ENCODE results near the gene SRPK3.
"Not testable (repeated sequence)": the region's sequence is repeated elsewhere in the genome, so short reads cannot be mapped to it uniquely, and the experiment has no call there.

Gene SRPK3, protein sequence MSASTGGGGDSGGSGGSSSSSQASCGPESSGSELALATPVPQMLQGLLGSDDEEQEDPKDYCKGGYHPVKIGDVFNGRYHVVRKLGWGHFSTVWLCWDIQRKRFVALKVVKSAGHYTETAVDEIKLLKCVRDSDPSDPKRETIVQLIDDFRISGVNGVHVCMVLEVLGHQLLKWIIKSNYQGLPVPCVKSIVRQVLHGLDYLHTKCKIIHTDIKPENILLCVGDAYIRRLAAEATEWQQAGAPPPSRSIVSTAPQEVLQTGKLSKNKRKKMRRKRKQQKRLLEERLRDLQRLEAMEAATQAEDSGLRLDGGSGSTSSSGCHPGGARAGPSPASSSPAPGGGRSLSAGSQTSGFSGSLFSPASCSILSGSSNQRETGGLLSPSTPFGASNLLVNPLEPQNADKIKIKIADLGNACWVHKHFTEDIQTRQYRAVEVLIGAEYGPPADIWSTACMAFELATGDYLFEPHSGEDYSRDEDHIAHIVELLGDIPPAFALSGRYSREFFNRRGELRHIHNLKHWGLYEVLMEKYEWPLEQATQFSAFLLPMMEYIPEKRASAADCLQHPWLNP

DNA sequence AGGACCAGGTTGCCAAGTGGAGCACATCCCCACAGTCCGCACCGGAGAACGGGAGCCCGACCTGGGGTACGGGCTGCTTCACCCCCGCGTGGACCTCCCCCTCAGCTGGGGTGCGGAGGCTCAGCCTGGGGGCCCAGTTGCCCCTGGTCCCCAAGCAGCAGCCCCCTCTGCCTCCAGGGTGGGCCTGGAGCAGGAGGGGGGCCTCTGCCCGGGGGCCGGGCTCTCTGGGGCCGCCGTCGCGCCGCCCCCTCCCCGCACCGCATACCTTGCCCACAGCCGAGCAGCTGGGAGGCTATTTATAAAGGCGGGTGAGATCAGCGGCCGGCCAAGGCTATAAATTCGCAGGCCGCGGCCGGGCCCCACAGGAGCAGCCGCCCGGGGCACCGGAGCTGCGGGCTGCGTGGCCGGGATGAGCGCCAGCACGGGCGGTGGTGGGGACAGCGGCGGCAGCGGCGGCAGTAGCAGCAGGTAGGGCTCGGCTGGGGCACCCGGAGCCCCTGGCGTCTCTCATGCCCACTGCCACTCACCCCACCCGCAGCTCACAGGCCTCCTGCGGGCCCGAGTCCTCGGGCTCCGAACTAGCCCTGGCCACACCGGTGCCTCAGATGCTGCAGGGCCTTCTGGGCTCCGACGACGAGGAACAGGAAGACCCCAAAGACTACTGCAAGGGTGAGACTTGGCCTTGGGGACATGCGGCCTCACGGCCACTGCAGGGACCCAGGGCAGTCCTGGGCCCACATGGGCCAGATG is at the start of gene SRPK3:
SRPK3 (plus strand) TSS at position 364 of the 750 bp plus-strand sequence; CDS start at position 410, 46 bp downstream.
- no peak for DNase-seq

DNA sequence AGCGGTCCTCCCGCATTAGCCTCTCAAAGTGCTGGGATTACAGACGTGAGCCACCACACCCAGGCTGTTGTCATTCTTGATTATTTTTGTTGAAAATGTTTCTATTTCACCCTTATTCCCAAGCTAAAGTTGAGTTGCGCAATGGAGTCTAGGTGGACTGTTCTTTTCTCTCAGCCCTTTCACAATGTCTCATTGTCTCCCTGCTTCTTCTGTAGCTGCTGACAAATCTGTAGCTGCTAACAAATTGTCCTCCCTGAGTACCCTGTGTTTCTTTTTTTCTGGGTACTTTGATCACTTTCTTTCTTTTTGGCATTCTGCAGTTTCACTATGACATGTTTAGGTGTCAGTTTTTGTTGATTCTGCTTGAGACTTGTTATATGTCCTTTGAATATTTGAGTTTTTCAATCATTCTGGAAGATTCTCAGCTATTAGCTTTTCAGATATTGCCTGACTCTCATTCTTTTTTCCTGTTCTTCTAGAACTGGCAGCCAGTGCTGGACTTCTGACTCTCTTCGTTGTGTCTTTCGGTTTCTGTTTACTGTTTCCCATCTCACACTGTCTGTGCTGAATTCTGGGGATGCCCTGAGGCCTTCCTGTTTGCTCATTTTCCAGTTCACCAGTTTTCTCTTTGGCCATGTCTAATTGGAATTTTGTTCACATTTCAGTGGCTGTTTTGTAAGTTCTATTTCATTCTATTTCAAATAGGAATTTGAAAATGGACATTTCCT is 49.6 kb upstream of the SRPK3 start:
- no peak for DNase-seq

DNA sequence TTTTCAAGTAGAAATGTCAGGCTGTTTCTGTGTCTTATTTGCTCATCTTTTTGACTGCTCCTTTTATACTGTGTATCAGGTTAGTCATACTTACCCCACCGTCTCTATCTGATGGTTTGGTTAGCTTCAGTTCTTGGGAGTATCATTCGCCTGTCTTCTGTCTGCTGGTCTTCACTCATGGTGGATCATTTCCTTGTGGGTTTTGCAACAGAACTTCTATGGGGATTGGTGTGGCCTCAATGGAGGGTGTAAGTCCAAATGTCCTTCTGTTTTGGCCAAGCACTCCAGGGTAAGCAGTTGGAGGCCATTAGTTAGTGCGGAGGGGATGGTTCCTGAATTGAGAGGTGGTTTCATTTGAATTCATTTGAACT is 49.0 kb upstream of the SRPK3 start:
- no peak for DNase-seq

DNA sequence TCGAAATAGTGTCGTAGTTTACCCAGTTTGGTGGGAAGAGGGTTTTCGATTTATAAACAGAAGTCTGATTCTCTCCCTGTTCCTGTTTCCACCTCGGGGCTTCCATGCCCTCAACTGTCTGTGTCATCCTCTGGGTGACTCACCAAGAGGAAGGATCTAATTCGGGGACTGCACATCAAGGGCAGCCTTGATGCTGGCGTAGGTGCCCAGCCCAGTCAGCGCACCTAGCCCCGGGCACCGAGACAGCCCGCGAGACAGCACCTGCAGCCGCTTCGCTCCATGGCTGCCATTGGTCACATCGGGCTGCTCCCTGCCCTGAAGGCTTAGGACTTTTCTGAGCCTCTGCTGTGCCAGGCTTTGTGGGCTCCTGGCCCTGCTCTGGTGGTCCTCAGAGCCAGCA is 48.4 kb upstream of the SRPK3 start:
- DNase-seq, result no peak

DNA sequence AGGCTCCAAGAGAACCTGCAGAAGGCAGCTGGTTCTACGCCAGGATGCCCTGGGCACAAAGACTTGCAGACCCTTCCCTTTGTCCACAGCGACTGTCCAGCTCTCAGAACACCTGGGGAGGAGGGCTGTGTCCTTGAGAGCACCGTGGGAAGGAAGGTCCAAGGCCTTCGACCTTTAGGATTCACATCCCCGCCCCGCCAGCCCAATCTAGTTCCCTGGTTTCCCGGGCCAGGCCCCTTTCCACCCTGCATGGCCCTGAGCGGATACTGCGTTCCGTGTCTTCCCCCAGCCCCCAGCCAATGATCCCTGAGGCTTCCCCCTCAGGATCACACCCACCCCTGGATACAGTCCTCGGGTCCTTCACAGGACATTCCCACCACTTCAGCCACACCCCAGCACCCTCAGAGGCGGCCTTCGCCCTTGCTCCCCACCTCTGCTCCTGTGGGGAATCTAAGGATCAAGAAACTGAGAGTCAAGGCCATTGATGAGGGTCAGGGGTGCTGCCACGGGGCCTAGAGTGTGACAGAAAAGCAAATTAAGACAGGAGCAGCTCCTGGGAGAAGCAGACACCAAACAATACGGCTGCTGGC is 47.1 kb upstream of the SRPK3 start:
- DNase-seq, result no peak

DNA sequence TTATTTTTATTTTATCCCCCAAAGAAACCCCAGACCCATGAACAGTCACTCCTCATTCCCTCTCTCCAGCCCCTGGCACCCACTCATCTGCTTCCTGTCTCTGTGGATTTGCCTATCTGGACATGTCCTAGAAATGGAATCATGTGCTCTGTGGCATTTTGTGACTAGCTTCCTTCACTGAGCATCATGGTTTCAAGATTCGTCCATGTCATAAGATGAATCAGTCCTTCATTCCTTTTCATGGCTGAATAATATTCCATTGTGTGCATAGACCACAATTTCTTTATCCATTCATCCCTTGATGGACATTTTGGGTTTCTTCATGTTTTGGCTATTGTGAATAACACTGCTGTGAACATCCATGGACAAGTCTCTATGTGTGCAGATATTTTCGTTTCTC is 46.0 kb upstream of the SRPK3 start:
- no peak for DNase-seq

DNA sequence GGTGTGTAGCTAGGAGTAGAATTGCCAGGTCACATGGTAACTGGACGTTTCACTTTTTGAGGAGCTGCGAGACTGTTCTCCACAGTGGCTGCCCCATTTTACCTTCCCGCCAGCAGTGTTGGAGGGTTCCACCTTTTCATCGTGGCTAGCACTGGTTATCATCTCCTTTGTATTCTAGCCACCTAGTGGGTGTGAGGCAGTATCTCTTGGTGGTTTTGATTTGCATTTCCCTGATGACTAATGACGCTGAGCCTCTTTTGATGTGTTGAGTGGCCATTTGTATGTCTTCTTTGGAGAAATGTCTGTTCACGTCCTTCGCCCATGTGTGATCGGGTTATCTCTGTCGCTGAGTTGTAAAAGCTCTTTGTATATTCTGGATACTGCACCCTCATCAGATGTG is 45.6 kb upstream of the SRPK3 start:
- no peak for DNase-seq

DNA sequence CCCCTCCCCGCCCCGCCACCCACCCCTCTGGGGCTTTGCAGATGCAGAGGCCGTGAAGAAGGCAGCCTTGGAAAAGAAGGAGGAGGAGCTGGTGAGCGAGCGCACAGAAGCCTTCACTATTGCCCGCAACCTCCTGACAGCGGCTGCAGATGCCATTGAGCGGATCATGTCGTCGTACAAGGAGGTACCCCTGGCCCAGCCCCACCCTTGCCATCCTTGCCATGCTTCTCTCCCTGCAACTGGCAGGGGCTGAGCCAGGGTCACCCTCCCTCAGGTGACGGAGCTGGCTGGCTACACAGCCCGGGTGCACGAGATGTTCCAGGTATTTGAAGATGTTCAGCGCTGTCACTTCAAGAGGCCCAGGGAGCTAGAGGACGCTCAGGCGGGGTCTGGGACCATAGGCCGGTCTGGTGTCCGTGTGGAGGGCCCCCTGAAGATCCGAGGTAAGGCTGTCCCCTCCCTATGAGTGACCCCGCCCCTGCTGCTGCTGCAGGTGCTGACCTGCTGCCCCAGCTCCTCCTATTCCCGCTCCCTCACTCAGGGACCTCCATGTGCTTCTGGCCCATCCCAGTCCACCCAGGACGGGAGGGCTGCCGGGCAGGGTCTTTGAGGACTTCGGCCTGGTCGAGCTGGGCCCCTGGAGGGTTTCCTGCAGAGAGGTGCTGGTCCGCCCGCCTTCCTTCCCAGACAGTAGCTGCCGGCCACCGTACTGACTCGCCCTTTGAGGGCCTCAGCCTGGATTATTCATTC is 44.6 kb upstream of the SRPK3 start:
- no peak for DNase-seq

DNA sequence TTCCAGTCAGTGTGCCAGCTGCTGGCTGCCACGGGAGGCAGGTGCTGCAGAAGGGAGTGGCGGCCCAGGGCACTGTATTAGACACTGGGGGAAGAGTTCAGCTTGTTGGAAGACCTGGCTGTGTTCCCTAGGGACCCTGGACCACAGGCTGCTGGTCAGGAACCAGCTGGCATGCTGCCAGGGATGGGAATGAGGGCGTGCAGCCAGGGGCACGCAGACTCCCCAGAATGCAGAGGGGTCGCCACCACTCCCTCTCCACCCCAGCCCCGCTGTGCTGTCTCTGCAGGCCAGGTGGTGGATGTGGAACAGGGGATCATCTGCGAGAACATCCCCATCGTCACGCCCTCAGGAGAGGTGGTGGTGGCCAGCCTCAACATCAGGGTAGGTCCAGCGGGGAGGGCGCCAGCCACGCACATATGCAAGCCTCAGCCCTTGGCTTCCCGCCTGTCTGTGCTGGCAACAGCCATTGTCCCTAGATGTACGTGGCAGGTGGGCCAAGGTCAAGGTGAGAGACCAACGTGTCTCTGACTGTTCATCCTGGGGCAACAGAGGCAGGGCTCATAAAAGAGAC is 43.9 kb upstream of the SRPK3 start:
- DNase-seq, result no peak

DNA sequence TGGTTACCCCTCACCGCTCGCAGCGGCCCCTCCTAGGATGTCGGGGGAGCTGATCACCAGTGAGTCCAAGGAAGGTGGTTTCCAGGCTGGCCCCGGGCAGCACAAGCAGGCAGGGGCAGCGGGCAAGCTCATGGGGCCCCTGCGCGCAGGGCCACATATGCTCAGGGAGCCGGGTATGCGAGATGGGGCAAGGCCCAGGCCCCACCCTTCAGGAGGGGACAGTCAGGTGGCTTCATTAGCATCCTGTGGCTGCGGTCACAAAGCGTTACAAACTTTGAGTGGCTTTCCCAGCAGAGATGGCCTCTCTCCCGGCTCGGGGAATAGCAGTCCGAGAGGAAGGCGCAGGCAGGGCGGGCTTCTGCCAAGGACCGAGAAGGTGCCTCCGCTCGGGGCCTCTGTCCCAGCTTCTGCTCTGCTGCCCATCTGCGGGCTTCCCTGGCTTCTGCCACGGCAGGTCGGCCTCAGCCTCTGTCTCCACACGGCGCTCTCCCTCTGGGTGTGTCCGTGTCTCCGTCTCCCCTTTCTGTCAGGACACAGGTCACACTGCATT is 42.7 kb upstream of the SRPK3 start:
- no peak for DNase-seq

DNA sequence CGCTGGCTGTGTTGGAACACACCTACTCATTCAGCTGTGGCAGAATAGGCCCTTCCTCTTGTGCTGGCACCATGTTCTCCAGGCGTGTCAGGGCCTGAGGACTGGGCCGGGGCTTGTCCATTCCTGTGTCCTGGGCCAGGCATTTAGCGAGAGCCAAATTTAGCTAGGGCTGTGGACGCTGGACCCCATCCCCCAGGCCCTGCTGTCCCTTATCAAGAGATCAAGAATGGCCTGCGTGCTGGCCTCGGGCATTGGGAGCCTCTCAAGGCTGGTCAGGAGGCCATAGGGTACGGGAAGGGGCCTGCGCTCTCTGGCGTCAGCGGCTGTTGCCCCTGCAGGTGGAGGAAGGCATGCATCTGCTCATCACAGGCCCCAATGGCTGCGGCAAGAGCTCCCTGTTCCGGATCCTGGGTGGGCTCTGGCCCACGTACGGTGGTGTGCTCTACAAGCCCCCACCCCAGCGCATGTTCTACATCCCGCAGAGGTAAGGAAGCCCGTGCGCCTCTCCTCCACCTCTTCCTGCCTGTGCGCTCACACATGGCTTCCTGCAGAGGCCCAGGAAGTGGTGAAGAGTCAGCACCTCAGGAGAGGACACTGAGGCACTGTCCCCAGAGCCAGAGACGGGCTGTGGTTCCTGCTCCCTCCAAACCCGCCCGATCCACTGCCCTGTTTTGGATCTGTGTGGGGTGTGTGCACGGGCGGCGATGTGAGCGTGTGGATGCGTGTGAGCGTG is 40.9 kb upstream of the SRPK3 start:
- no peak for DNase-seq

DNA sequence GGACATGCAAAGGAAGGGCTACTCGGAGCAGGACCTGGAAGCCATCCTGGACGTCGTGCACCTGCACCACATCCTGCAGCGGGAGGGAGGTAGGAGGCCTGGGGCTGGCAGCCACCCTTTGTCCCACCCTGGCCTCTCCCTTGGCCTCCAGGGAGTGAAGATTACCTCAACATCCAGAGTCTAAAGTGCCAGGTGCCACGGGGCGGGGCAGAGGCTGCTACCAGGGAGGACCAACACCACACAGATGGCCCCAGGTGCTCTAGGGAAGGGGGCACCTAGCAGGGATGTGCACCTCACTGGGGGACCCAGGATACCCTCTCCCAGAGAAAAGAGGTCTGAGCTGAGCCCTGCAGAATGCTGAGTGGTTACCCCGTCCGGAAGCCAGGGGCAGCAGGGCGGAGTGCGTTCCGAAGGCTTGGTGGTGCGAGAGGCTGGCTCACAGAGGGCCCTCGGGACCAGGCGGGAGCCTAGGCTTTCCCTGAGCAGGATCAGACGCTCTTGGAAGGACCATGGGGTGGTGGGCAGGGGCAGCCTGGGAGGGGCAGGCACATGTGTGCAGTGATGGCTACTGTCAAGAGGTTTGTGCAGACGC is 40.1 kb upstream of the SRPK3 start:
- no peak for DNase-seq

DNA sequence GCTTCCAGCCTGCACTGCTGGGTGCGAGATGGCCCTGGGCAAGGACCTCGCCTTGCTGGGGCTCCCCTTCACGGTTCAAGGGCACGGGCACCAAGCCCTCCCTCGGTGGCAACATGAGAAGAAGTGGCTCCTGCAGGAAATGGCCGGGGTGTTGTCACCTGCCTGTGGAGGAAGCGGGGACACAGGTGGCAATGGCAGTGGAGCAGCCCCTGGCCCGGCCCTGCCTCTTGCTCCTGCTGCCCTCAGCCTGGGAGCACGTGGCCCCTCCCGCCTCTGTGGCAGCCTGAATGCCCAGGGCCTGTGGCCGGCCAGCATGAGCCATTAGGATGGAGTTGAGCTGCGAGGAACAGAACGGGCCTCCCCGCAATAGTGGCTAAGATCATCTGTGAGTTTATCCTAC is 39.4 kb upstream of the SRPK3 start:
- no peak for DNase-seq

DNA sequence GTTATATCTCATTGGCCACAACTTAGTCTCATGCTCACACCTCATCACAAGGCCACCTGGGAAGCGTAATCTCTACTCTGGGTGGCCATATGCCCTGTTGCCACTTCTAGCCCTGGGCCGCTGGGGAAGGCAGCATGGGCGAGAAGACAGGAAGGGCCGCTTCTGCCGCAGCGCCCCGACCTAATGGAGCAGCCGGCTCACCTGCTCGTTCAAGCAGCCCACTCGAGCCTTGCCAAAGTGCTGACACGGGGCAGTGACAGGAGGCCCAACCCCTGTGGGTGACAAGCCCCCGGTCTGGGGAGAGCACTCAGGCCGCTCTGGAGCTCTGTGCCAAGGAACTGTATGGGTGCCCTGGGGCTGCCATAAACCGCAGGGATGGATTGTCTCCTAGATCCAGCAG is 38.7 kb upstream of the SRPK3 start:
- DNase-seq, result not testable (repeated sequence)

DNA sequence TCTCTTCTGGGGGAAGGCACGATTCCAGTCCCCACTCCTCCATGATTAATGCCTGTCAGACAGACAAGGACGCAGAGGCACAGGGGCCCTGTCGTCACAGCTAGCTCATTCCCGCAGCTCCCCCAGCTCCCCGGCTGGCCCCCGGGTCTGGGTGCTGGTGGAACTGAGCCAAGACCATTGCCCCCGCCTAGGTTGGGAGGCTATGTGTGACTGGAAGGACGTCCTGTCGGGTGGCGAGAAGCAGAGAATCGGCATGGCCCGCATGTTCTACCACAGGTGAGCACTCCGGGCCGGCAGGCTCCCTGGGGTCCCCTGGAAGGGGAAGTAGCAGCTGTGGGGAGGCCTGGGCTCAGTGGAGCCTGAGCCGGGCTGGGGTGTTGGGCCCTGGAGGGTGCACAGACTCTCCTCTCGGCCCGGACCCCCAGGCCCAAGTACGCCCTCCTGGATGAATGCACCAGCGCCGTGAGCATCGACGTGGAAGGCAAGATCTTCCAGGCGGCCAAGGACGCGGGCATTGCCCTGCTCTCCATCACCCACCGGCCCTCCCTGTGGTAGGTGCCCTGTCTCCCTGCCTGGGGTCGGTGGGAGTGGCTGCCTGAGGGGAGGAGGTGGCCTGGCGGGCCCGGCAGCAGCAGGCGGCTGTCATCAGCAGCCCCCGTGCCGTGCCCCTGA is 37.9 kb upstream of the SRPK3 start:
- DNase-seq, result not testable (repeated sequence)

DNA sequence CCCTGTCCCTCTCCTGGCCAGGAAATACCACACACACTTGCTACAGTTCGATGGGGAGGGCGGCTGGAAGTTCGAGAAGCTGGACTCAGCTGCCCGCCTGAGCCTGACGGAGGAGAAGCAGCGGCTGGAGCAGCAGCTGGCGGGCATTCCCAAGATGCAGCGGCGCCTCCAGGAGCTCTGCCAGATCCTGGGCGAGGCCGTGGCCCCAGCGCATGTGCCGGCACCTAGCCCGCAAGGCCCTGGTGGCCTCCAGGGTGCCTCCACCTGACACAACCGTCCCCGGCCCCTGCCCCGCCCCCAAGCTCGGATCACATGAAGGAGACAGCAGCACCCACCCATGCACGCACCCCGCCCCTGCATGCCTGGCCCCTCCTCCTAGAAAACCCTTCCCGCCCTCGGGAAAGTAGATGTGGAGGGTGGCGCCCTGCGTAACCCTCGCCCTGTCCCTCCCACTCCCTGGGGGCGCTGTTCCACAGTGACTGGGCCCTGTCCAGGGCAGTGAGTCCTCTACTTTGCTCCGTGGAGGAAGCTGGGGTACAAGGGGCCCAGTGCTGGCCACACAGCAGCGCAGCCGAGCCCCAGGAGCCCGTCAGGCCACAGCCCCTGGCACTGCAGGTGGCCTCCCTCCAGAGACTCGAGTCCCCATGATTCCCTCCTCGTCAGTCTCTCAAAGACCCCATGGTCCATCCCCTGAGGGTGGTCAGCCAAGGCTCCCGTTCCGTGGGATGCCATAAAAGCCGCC is 37.2 kb upstream of the SRPK3 start:
- DNase-seq, result not testable (repeated sequence)

DNA sequence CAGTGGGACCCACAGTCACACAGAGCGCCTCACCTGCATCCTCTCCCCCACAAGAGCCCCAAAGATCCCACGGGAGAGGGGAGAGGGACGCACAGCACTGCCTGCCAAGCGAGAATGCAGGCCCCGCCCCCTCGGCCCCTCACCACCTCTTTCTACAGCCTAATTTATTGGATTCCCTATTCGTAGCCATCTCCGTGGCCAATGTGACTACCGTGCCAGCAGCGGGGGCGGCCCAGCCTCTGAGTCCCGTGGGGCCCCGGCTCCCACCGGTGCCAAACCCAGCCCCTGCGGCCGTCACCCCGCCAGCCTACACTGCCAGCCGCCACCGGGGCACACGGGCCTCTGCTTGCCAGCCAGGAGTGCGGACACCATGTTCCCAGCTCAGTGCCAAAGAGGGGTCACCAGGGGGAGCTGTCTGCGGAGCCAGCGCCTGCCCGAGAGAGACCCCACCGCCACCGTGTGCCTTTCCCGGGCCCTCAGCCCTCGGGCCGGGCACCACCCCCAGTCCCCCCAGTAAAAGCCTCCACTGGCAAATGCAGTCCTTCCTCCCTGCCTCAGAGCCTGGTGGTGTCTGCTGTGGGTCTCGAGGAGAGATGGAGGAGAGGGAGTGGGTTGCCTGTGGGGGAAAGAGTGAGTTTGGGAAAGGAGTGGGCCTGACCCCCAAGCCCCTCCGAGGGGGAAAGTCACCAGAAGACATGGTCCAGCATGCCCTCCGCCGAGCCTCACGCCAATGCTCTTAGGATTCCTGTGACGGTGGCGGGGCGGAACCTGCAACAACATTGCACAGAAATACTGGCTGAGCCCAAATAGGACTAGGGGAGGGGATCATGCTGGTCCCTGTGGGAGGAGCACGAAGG is 36.4 kb upstream of the SRPK3 start:
- DNase-seq, result no peak

DNA sequence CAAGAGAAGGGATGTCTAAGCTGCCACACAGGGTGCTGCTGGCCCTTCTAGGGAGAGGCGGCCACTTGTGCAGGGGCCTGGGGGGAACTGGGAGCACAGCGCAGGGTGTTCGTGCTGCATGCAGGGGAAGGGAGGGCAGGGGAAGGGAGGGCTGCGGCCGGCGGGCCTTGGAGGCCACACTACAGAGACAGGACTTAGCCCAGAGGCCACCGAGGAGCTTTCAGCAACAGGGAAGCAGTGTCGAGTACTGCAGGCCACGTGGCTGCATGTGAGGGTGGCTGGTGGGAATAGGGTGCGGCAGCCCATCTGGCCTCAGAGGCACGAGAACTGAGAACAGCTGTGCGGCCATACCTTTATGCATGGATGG is 35.8 kb upstream of the SRPK3 start:
- not testable (repeated sequence) for DNase-seq
